TTC549 (cell line): Measurements from ENCODE around the gene KDM2A.

Experiments used
- FAIRE-seq: peaks from 2 replicates; lab custom pipeline; 2012; peaks lifted over from hg19 to GRCh38; lab: Jason Lieb, UNC

KDM2A gene

GRCh38 chr11:67118801-67119584 is at the start of gene KDM2A:
Gene KDM2A (plus strand): TSS chr11:67119263. CDS start chr11:67121317, 2,054 bp downstream.
- FAIRE-seq: no peak

GRCh38 chr11:67071420-67072284 is 47.4 kb upstream of the KDM2A start:
- FAIRE-seq: no peak

DNA sequence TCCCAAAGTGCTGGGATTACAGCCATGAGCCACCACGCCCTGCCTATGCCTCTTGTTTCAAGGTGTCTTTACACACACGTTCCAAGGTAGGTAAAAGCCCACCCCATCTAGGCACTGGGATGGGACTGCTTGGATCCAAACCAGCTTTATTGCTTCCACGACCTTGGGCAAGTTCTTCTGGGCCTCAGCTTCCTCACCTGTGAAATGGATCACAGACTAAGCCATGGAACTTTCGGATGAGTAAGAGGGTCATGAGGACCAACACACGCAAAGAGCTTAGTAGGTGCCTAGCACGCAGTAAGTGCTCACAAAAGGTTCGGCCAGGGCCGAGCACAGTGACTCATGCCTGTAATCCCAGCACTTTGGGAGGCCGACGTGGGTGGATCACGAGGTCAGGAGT is 46.8 kb upstream of the KDM2A start:
- FAIRE-seq: no peak

- FAIRE-seq: no peak
Observed at GRCh38 chr11:67073908-67074307, 45.2 kb upstream of the KDM2A start.

- FAIRE-seq: no peak
Observed at GRCh38 chr11:67076202-67076601, 42.9 kb upstream of the KDM2A start.

DNA sequence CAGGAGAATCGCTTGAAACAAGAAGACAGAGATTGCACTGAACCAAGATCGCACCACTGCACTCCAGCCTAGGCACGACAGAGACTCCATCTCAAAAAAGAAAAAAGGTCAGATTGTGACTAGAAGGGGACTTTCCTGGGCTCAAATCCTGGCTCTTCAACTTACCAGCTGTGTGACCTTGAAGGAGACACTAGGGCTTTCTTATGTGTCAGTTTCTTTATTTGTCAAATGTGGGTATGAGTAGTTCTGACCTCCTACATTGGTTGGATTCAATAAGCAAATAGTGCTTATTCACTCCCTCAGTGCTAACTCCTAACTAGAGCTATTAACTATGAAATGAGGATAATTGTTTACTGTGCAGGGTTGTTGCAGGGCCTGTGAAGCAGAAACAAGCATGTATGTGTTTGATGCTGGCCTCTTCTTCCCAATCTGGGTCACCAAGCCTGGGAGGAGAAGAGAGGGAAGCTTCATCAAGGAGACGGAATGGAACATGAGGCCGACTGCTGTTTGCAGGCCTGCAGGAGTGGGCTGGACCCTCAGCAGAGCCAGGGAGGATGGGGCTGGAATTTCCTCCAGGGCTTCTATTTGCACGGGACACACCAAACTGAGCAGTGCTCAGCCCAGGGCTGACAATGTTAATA is 39.9 kb upstream of the KDM2A start:
- FAIRE-seq: no peak

DNA sequence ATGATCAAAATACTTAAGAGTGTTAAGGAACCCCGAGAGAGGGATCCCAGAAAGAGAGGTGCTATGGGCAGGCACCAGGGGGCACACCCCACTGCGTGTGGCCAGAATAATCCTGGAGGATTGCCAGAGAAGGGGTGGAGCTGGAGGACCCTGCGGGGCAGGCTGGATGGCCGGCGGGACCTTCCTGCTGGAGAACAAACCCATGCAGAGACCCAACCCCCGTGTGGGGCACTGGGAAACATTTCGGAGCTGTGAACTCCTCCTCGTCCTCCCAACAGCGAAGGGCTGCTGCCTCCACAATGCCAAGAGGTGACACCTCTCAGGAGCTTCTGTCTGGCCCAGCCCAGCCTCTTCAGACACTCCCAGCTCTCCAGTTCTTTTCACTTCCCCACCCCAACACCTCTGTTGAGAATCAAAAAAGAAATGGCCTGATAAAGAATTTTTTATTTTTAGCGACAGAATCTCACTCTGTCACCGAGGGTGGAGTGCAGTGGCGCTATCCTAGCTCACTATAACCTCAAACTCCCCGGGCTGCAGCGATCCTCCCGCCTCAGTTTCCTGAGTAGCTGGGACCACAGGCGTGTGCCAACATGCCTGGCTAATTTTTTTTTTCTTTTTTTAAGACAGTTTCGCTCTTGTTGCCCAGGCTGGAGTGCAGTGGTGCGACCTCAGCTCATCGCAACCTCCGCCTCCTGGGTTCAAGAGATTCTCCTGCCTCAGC is 36.8 kb upstream of the KDM2A start:
- FAIRE-seq: no peak

- no peak for FAIRE-seq
Observed at GRCh38 chr11:67083786-67084366, 35.2 kb upstream of the KDM2A start.

DNA sequence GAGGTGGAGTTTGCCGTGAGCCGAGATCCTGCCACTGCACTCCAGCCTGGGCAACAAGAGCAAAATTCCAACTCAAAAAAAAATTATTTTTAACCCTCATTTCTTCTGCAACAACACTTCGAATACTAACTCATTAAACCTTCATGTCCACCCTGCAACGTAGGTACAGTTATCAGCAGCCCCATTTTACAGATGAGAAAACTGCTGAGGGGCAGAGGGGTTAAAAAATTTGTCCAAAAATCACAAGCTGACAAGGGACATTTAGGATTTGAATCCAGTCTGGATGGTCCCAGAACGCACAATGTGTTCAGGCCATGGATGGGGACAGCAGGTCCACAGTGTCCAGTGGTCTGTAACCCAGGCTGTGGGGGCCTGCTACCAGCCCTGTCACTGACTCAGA is 33.4 kb upstream of the KDM2A start:
- FAIRE-seq: no peak

DNA sequence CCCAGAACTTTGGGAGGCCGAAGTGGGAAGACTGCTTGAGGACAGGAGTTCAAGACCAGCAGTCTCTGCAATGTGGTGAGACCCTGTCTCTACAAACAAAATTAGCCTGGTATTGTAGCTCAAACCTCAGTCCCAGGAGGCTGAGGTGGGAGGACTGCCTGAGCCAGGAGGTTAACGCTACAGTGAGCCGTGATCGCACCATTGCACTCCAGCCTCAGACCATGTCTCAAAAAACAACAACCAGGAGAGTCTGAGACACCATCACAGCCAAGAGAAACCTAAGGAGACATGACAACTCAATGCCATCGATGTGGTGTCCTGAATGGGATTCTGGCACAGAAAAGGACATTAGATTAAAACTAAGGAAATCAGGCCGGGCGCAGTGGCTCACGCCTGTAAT is 28.3 kb upstream of the KDM2A start:
- no peak for FAIRE-seq

DNA sequence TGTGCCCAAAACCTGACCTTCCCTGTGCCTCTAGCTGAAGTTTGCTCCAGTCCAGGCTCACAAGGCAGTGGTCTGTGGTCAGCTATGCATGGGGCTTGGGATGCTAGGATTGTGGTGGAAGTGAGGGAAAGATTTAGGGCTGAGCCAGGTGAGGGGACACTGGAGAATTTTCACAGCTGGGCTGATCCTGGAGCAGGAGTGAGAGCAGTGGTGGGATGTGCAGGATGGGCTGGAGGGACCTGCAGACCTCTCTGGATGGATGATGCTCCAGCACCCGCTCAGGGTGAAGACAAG is 23.9 kb upstream of the KDM2A start:
- FAIRE-seq: no peak

- no peak for FAIRE-seq
Observed at GRCh38 chr11:67098799-67099429, 20.1 kb upstream of the KDM2A start.

- no peak for FAIRE-seq
Observed at GRCh38 chr11:67099831-67100324, 19.2 kb upstream of the KDM2A start.

GRCh38 chr11:67102664-67103063 is 16.4 kb upstream of the KDM2A start:
- no peak for FAIRE-seq

DNA sequence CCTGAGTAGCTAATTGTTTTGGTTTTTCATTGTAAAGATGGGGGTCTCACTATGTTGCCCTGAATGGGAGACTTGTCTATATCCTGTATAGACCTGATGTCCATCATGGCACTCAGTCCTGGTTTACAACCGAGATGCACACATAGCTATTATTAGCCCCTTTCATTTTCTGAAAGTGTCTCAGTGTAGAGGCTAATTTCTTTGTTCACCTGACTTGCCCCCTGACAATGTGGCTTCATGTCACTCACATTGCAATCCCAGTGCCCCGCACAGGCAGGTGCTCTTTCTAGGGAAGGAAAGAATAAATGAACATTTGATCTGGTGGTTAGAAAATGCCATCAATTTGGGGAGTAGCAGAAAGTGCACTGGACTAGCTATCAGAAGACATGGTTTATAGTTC is 13.1 kb upstream of the KDM2A start:
- no peak for FAIRE-seq

DNA sequence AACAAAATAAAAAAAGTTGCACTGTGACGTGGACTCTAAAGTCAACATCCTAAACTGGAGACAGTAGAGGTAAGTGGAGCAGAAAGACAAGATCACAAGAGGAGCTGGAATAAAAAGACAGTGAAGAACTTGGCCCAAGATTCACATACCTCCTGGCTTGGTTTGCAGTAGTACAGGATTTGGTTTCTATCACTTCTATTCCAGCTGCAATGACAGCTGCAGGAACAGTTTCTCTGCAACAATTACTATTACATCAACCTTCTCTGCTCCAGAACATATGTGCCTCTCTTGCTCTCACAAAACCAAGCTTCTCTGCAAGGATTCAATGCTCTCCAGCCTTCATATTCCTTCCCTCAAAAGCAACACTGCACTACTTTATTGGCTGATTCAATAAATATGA is 7.8 kb upstream of the KDM2A start:
- no peak for FAIRE-seq

DNA sequence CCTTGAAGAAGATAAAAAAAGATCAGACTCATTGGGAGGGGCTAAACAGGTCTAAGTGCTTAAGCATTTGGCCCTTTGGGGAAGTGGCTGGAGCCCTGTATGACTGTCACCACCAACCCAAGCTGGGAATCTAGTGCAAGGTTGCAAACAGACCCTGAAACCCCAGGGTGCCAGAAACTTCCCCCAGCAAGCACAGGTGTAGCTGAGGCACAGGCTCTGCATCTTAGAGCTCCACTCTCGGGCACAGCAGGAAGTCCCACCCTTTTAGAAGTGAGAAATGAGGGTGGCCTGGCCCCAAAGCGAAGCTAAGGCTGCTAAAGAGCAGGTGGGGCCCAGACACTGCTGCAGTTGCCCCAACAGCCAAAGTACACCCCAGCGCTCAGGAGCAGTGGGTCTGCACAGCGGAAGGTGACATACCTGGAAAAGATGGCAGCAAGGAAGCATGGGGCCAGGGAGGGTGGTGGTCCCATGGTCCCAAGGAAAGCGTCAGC is 5.8 kb upstream of the KDM2A start:
- no peak for FAIRE-seq

DNA sequence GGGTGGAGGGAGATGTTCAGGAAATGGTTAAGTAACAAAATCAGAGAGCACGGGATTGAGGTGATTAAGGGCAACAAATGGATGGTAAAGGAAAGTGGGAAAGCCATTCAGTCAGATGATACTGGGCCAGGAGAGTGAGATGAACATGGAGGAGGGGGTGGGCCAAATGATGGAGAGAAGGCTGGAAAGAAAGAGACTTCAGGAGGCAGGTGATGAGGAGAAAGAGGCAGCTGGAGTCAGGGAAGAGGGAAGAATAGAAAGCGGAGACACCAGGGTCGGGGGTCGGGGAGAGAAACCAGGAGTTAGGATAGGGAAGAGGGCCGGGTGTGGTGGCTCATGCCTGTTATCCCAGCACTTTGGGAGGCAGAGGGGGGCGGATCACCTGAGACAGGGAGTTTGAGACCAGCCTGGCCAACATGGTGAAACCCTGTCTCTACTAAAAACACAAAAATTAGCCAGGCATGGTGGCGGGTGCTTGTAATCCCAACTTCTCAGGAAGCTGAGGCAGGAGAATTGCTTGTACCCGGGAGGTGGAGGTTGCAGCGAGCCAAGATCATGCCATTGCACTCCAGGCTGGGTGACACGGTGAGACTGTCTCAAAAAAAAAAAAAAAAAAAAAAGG is 4.7 kb upstream of the KDM2A start:
- no peak for FAIRE-seq

DNA sequence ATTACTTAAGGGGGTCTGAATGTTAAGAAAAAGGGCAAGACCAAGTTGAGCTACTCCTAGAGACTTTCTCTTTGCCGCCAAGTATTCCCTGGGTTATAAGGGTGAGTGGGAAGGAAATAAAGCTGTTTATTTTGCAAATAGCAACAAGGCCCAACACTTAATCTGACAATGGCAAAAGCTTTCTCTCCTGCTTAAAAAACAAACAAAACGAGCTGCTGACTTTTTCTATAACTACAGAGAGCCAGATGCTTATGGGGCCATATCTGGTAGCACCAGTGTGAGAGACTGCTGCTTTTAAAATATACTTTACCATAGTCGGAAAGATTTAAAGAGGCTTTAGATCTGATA is 2.3 kb upstream of the KDM2A start:
- FAIRE-seq: no peak

DNA sequence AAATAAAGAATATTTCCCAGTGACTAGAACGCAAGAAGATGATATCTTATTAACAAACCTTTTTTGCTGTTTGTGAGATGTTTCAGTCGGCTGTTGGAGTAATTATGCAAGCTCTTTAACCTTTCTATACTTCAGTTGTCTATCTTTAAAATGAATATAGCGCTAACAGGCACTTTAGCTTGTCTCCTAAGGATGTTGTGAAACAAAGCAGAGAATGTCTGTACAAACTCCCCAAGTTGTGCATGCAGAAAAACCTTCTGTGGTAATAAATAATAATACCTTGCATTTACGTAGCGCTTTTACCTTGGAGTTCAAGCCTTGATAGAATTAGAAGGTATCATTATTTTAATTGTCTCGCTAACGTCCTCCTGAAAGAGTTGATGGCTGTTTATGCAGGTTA is 1.9 kb upstream of the KDM2A start:
- no peak for FAIRE-seq

DNA sequence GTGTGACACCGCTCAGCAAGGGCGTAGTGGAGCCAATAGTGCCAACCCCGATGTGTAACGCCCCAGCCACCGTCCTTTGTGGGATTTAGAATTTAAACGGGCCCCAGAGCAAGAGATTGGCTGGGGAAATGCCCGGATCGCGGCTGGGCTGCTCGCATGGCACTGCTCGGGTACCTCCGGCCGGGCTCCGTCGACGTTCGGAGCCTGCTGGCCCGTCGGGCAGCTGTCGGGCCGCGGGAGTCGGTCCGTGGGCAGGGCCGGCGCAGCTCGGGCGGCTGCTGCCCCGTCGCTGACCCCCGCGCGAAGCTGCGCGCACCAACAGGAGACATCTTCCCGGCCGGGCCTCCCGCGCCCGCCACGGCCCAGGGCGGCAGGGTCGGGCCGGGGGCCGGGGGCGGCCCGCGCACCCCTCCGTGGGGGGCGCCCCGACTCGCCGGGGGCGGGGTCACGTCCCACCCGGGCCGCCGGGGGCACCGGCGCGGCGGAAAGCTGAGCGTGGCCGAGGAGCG is 1.3 kb upstream of the KDM2A start:
- FAIRE-seq: no peak
